Muscle of arm (tissue), 12 donors: ENCODE data around the gene INSYN1. TPM values are rescaled to one million over a fixed set of nuclear protein-coding genes. Genes with fewer than 3 reads are reported as not detected.
"Not testable (repeated sequence)": the region's sequence is repeated elsewhere in the genome, so short reads cannot be mapped to it uniquely, and the experiment has no call there.

ENCODE experiments used
- DNase-seq: peaks from one replicate; pipeline ENCODE4 v3.0.0-alpha.2; 2013
- polyA plus RNA-seq, 12 donors: library from polyadenylated mRNA; unstranded; fragments of 120-200 nt; gene quantifications; one replicate each; pipeline ENCODE4 v1.2.1, GENCODE V29; 2013; ENCODE audit not compliant: insufficient read length in 12 of 12

Gene INSYN1
- polyA plus RNA-seq, 12 donors, result 1.9 to 15.8 (median 4.4) TPM; not detected in 1

DNA sequence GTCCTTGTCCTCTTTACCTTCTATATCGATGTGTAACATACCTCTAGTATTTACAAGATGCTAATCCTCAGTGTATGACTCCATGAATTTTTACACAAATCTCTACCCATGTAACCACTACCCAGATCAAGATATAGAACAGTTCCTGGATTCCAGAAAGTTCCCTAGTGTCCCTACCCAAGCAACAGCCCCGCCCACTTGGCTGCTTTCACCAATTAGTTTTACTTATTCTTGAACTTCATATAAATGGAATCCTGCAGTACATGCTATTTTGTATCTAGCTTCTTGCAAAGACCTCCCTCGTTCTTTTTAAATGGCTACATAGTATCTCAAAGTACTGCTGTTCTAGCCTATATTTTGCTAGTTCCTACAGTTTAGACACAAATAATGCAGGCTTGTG lies 35.9 kb downstream of the INSYN1 start:
- DNase-seq, result no peak

DNA sequence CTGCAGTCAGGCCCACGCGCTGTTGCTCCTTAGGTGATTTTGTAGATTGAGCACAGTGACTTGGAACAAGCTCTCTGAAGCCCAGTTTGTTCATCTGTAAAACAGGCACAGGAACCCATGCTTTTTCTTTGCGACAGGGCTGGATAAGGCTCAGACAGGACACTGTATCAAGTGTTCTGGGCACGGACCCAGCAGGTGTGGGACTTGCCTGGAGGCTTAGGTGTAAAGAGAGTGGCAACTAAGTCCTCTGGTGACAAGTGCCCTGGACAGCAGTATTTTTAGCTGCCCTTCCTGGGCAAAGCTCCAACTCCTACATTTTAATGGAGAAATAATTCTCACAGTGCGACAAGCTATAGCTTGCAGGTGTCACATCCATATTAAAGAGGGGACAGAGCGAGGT lies 36.7 kb downstream of the INSYN1 start:
- DNase-seq, result no peak

DNA sequence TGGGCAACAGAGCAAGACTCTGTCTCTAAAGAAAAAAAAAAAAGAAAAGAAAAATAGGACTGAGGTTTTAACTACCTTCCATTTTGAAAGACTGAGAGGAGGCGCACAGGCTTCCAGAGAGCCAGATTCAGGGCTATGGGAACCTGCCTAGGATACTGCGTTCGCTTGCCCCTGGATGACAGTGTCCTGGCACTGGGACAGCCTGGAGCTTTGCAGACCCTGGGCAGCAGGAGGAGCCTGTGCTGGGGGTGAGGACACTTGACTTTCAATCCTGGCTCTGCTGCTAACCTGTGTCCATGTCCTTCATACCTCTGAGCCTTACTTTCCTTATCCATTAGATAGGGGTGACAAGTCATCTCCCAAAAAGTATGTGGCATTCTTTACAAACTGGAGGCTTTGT lies 37.7 kb downstream of the INSYN1 start:
- no peak for DNase-seq

DNA sequence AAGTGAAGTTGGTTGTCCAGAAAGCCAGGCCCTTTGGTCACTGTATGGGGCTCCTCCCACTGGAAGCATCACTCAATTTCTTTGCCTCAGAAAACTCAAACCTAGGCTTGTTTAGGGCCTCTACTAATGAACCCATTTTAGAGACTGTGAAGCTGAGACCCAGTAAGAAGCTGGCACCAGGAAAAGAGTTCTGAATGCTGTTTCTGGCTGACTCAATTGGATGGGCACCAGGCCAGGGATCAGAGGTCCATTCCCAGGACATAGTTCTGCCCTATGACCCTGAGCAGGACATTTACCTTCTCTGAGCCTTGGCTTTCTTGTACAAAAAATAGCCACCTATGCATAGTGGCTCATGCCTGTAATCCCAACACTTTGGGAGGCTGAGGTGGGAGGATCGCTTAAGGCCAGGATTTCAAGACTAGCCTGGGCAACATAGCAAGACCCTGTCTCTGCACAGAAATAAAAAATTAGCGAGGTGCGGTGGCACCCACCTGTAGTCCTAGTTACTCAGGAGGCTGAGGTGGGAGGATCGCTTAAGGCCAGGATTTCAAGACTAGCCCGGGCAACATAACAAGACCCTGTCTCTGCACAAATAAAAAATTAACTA lies 38.4 kb downstream of the INSYN1 start:
- no peak for DNase-seq

DNA sequence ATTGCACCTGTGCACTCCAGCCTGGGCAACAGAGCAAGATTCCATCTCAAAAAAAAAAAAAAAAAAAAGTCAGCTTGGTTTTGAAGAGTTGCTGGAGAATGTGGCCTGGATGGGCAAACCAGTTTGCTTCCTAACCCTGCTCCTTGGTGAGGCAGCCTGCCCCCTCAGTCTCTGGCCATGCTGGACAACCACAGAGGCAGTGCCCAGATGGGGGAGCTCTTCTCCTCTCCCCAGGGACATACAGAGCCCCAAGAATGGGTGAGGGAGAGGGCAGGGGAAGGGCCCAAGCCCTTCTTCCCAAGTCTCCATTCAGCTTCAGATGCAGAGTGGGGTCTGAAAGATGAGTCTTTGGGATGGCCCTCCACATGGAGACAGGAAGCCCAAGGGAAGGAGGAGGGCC lies 41.0 kb downstream of the INSYN1 start:
- DNase-seq, result no peak

DNA sequence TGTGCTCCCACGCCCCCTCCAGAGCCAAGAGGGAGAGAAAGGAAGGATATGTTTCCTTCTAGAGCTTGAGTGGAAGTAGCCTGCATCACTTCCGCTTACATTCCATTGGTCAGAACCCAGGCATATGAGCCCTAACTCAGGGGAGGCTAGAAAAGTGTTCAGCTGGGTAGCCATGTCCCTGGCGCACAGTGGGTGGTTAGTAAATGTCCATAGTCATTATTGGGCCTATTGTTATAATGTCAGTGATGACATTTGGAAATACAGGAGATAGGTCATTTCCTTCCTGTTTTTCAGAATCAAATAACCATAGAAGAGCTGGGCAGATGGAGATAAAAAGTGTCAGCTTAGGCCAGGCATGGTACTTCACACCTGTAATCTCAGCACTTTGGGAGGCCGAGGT lies 41.6 kb downstream of the INSYN1 start:
- no peak for DNase-seq

DNA sequence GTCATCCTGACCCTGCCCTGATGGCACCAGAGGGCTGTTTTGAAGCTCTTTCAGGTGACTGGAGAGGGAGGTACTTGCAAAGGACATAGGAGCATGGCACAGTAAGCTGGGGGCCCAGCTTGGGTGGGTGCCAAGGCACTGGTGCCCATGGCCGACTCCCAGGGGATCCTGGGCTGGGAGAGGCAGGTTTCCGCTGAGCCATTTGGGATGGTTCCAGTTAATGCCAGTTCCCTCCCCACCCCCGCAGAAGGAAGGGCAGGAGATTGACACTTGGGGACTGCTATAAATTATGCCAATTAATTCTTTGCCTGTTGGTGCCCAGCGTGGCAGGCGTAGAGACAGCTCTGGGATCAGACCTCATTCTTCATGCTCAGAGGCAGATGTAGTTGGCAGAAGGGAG lies 42.8 kb downstream of the INSYN1 start:
- DNase-seq, result no peak

DNA sequence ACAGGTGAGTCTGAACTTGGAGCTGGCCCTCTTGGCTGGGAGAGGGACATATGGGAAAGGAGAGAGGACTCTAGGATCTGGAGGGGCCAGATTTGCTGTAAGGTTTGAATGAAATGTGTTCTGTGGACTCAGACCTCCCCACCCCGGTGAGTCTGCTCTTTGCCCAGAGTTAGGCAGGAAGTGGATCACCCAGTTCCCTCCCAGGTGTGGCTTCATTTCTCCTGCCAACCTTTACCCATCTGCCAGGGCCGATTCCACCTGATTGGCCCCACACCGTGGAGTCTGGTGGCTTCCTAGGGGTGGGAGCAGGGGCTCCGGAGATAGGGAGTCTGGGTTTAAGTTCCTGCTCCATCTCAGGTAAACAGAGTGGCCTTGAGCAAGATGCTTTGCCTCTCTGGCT lies 43.5 kb downstream of the INSYN1 start:
- DNase-seq, result no peak

DNA sequence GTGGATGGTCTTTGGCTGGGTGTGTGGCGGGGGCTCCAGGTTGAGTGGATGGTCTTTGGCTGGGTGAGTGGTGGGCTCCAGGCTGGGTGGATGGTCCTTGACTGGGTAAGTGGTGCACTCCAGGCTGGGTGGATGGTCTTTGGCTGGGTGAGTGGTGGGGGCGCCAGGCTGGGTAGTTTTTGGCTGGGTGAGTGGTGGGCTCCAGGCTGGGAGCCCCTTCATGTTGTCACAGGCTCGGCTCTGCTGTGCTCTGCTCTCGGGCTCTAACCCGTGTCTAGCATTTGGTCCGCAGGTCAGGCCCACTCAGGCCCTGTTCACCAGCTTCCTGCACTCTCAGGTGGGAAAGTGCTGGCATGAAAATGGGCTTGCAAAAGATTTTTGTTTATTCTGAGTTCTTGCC lies 43.9 kb downstream of the INSYN1 start:
- no peak for DNase-seq

DNA sequence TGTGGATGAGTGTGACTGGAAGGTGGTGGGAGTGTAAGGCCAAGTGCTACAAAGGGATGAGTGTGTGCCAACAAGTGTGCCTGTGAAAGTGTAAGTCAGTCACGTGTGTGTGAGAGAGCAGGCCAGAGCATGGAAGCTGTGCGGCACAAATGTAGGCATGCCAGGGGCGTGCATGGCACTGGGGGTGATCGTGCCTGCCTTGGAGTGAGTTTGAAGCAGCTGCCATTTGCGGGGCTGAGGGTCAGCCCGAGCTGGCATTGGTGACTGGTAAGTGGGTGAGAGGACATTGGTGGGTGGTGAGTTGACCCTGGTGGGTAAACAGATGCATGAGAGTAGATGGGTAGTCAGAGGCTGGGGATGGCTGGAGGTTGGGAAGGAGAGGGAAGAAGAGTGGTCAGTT lies 44.5 kb downstream of the INSYN1 start:
- DNase-seq, result no peak

DNA sequence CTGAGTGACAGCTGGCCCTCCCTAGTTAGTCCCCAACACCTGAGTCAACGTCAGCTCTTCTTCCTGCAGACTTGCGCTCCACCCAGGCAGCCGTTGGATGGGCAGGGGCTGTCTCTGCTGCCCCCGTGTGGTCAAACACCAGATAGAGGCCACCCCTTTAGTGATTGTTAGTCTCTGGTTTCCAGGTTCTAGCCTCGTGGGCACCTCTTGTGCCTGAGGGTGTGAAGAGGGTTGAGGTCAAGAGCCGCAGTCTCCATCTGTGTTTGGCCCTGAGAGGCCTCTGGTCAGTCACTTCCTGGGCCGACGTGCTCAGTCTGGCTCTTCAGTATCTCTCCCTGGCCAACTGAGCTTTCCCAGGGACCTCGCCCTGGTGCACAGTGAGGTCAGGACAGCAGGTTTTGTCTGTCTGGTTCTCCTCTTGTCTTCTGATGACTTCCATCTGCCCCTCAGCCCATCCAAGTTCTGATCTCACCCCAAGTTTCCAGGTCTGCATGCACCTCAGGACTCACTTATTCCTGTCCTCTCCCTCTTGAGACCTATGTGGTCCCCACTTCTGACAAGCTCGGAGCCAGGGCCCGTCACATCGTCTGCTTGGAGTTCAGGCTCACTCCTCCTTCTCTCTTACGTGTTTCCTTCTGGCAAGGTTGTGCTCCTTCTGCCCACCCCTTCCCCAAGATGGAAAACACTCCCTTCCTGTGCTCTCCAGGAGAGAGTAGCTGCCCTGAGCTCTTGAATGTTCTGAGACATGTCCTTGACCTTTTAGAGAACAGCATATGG lies 48.1 kb downstream of the INSYN1 start:
- peak; percentile 53 for DNase-seq

DNA sequence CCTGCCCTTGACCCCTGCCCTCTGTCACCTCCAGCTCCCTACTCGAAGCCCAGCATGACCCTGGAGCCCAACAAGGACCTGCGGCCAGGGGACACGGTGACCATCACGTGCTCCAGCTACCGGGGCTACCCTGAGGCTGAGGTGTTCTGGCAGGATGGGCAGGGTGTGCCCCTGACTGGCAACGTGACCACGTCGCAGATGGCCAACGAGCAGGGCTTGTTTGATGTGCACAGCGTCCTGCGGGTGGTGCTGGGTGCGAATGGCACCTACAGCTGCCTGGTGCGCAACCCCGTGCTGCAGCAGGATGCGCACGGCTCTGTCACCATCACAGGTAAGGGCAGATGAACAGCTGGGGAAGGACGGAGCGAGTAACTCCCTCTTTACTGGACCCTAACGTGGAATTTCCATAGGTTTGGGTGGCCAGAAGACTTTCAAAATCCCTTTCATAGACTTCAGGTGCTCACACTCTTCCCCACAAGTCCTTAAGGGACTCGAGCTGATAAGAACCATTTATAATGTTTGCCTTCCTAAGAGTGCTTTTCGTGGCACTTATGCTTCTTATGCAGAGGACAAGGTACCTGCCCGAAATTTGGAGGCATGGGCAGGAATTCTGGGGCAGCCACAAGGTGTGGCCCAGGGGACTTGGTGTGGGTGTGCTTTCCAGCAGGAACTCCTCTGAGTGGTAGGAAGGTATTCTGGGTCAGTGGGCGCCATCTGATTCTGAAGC lies 48.8 kb downstream of the INSYN1 start:
- DNase-seq, result not testable (repeated sequence)

DNA sequence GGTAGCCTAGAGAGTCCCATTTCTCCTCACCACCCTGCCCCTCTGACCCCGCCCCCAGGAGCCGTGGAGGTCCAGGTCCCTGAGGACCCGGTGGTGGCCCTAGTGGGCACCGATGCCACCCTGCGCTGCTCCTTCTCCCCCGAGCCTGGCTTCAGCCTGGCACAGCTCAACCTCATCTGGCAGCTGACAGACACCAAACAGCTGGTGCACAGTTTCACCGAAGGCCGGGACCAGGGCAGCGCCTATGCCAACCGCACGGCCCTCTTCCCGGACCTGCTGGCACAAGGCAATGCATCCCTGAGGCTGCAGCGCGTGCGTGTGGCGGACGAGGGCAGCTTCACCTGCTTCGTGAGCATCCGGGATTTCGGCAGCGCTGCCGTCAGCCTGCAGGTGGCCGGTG lies 49.5 kb downstream of the INSYN1 start:
- DNase-seq, result not testable (repeated sequence)

DNA sequence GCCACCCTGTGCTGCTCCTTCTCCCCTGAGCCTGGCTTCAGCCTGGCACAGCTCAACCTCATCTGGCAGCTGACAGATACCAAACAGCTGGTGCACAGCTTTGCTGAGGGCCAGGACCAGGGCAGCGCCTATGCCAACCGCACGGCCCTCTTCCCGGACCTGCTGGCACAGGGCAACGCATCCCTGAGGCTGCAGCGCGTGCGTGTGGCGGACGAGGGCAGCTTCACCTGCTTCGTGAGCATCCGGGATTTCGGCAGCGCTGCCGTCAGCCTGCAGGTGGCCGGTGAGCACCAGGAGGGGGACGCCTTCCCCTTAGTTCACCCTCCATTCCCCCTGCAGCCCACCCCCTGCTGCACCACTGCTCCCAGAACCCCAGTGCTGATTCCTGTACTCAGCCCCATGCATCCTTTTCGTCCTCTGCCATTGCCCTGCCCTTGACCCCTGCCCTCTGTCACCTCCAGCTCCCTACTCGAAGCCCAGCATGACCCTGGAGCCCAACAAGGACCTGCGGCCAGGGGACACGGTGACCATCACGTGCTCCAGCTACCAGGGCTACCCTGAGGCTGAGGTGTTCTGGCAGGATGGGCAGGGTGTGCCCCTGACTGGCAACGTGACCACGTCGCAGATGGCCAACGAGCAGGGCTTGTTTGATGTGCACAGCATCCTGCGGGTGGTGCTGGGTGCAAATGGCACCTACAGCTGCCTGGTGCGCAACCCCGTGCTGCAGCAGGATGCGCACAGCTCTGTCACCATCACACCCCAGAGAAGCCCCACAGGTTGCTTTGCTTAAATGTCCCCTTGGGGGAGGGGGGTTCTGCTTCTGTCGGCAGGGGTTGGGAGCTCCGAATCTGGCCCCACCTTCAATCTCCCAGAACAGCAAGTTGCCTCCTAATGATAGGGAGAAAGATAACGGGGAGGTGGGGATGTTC lies 50.6 kb downstream of the INSYN1 start:
- DNase-seq, result not testable (repeated sequence)

DNA sequence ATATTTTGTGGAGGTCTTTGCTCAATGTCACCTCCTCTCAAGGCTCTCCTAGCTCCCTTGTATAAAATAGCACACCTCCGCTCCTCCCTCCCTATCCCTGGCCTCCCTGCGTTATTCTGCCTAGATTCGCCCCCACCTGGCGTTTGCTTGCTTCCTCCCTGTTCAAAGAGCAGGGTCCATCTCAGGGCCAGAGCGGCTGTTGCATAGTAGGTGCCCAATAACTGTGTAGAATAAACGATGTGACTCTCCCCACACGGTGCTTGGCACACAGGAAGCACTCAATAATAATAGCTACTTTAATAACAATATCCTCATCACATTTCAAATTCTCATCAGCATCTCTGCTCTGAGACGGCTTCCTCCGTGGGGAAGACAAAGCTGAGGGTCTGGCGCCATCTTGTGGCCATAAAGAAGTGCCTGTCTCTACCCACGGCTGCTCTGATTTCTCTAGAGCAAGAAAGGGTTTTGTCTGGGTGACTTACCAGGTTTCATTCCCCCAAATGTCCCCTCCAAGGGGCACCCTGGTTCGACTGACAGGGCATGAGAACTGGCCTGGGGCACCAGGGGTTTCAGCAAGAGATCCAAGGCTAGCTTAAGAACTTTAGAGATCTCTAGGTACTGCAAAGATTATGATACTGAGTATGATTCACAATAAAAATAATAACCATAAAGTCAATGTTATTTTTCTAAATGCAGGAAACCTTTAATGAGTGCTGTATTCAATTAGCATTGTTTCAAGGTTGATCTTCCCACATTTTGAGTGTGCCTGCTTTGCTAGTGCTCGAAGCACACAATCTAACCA lies 52.9 kb downstream of the INSYN1 start:
- DNase-seq, result peak; percentile 88

DNA sequence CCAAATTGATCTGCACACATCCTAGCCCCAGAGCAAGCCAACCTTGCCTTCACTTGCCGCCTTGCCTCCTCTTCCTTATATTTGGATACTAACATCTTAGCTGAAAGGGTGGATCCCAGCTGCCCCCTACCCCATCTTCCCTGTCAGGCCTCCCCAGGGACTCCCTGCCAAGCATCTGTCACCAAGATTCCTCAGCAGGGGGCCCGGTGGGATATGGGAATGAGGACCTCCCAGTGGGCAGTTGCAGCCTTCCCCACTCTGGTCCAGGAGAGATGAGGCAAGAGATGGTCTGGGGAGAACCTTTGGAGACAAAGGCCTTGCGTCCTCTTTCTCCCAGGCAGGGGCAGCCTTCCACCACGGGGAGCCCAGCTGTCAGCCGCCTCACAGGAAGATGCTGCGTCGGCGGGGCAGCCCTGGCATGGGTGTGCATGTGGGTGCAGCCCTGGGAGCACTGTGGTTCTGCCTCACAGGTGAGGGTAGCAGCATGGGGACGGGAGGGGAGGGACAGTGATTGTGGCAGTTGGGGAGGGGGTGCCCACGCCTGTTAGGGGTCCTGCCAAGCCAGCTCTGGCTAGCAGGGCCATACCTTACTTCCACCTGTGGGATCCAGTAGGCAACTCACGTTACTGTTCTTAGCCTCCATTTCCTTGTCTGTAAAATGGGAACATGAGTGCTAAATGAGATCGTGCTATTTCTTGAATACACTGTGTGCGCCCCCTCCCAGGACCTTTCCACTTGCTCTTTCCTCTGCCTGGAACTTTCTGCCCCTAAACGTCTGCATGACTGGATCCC lies 53.7 kb downstream of the INSYN1 start:
- no peak for DNase-seq

DNA sequence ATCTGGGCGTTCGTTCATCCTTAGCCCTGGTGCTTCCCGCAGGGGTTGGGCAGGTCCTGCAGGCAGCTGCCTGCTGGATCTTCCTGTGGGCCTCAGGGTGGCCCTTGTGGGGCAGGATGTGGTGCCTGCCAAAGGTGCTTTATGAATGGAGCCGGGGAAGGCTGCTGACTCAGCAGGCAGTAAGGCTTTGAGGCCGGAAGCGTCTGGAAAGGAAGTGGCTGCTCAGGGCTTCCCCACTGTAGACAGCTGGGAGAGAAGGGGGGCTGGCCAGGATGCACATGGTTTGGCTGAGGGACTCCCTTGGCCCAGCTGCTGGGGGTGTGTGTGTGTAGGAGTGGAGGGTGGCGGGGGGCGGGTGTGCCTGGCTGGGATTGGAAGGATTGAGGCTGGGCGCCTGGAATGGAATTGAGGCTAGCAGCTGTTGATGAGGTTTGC lies 56.1 kb downstream of the INSYN1 start:
- DNase-seq, result peak; percentile 93

DNA sequence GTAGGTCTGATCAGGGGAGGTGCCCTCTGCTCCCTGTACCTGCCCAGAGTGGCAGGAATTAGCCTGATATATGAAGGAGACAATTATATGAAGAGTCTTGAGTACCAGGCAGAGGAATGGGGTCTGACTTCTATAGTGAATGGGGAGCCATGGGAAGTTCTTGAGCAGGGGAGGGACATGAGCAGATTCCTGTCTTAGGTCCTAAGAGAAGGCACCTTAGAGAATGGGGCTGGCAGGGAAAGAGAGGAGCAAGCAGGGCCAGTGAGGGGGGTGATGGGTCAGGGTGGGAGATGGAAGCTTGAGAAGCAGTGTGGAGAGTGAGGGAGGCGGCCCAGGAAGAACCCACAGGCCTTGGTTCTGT lies 56.5 kb downstream of the INSYN1 start:
- DNase-seq, result no peak

DNA sequence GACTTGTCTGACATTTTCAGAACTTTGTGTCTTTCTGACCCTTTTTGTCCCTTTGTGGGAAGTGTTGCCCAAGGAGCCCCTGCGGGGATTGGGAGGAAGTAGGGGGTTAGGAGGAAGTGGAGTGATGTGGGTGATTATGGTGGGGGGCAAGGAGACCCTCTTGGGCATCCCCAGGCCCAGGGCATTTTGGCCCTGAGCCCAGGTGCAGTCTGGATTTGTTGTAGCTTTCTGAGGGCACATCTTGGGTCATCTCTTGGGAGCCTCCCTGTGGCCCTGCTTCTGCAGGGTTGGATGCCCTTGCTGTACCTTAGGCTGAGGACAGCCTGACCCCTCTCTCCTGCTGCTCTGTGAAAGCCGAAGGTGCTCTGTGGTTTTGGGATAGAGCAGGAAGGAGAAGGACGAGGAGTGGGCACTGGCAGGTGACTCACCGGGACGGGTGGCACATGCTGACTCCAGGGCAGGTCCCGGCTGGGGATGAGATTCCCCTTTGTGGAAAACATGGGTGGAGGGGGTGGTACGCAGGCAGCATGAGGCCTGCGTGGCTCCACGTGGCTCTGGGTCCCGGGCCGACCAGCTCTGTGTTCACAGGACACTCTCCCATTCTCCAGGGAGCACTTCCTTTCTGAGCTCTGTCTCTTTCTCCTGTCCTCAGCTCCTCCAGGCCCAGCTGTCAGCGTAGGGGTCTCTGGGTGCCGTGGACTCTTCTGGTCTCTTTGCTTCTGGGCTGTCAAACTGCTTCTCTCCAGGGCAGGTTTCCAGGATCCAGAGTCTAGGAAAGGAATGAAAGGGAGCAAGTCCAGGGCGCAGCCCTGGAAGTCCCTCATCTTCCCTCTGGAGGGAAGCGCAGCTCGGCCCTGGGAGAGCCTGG lies 57.1 kb downstream of the INSYN1 start:
- DNase-seq, result no peak
